GM23338 (cell line): Measurements from ENCODE around the gene OLFM1. TPM values are rescaled to one million over a fixed set of nuclear protein-coding genes. Genes with fewer than 3 reads are reported as not detected.

Experiments used
- ATAC-seq: fragments of 200-7000 bp; cut with Tn5 transposase; 3 replicates; pipeline ENCODE4 v1.9.1; 2020
- DNase-seq: peaks from one replicate; pipeline ENCODE4 v3.0.0-alpha.2; 2015; ENCODE audit warnings: low spot score
- H2AFZ ChIP-seq: fragments of 200-600 bp; sonication (generic); 2 replicates; pipeline ENCODE4 v1.8.0; 2016; ENCODE audit warnings: antibody characterized with exemption, mild to moderate bottlenecking, moderate library complexity
- H3F3A ChIP-seq: fragments of 200-600 bp; sonication (generic); replicated peaks from 2 replicates; pipeline ENCODE4 v1.8.0; 2017; ENCODE audit warnings: antibody characterized with exemption, mixed run types, low read depth
- H3K27ac ChIP-seq: fragments of 200-600 bp; sonication (generic); 2 replicates; pipeline ENCODE4 v1.6.1; 2016; ENCODE audit warnings: low read depth
- H3K27me3 ChIP-seq: fragments of 200-600 bp; sonication (generic); 2 replicates; pipeline ENCODE4 v1.8.0; 2016; ENCODE audit warnings: mild to moderate bottlenecking, mixed run types, moderate library complexity; ENCODE audit not compliant: insufficient read depth
- H3K36me3 ChIP-seq: fragments of 200-600 bp; sonication (generic); 2 replicates; pipeline ENCODE4 v1.8.0; 2016; ENCODE audit warnings: mild to moderate bottlenecking; ENCODE audit not compliant: insufficient read depth
- H3K4me1 ChIP-seq: fragments of 200-600 bp; sonication (generic); 2 replicates; pipeline ENCODE4 v1.8.0; 2016; ENCODE audit warnings: mild to moderate bottlenecking, moderate library complexity; ENCODE audit not compliant: insufficient read depth
- H3K4me2 ChIP-seq: fragments of 200-600 bp; sonication (generic); 2 replicates; pipeline ENCODE4 v1.7.1; 2017; ENCODE audit warnings: mixed run types
- H3K4me3 ChIP-seq: fragments of 200-600 bp; sonication (generic); 2 replicates; pipeline ENCODE4 v1.6.1; 2016; ENCODE audit warnings: mixed run types
- H3K79me2 ChIP-seq: fragments of 200-600 bp; sonication (generic); replicated peaks from 2 replicates; pipeline ENCODE4 v1.8.0; 2017; ENCODE audit warnings: mild to moderate bottlenecking; ENCODE audit not compliant: insufficient read depth
- H3K9me2 ChIP-seq: fragments of 200-600 bp; sonication (generic); 2 replicates; pipeline ENCODE4 v1.8.0; 2017; ENCODE audit not compliant: insufficient read depth
- H4K20me1 ChIP-seq: fragments of 200-600 bp; sonication (generic); replicated peaks from 2 replicates; pipeline ENCODE4 v1.8.0; 2017; ENCODE audit warnings: mild to moderate bottlenecking; ENCODE audit not compliant: insufficient read depth
- H3K27ac Mint-ChIP-seq: 2 replicates; pipeline ENCODE4 v1.8.0; 2020; ENCODE audit warnings: inconsistent platforms, mild to moderate bottlenecking, moderate library complexity, mixed read lengths
- H3K27me3 Mint-ChIP-seq: 3 replicates; pipeline ENCODE4 v1.8.0; 2022; ENCODE audit warnings: low read depth, mild to moderate bottlenecking, moderate library complexity, mixed read lengths, inconsistent platforms; ENCODE audit not compliant: insufficient read depth, poor library complexity
- H3K36me3 Mint-ChIP-seq: 3 replicates; pipeline ENCODE4 v1.8.0; 2021; ENCODE audit warnings: low read depth, mild to moderate bottlenecking, inconsistent platforms, moderate library complexity, mixed read lengths
- H3K4me1 Mint-ChIP-seq: 3 replicates; pipeline ENCODE4 v1.8.0; 2020; ENCODE audit warnings: mild to moderate bottlenecking, inconsistent platforms, mixed read lengths
- H3K4me3 Mint-ChIP-seq: 3 replicates; pipeline ENCODE4 v1.8.0; 2021; ENCODE audit warnings: moderate library complexity, mild to moderate bottlenecking, inconsistent platforms, mixed read lengths
- H3K9me3 Mint-ChIP-seq: 3 replicates; pipeline ENCODE4 v1.8.0; 2020; ENCODE audit warnings: moderate library complexity, mild to moderate bottlenecking, inconsistent platforms, mixed read lengths
- CREB1 ChIP-seq: fragments of 250-450 bp; sonication (Bioruptor Pico); IDR thresholded peaks from 2 replicates; pipeline ENCODE4 v1.5.0; 2020; ENCODE audit warnings: low read depth, mild to moderate bottlenecking, moderate library complexity
- CTCF ChIP-seq, 2 experiments: fragments of 200-600 bp in 1 of 2; sonication (generic) in 1 of 2; conservative IDR thresholded peaks; 2 replicates each; pipeline versions ENCODE4 v1.5.1 to v1.6.1; 2016 to 2017; ENCODE audit warnings: antibody characterized with exemption in 2 of 2, low read depth in 2 of 2, mild to moderate bottlenecking in 2 of 2, moderate library complexity in 1 of 2
- EZH2 ChIP-seq: fragments of 200-600 bp; sonication (generic); IDR thresholded peaks from one replicate; pipeline ENCODE4 v1.8.0; 2017; ENCODE audit warnings: antibody characterized with exemption, mild to moderate bottlenecking, low read depth; ENCODE audit not compliant: unreplicated experiment
- EZH2phosphoT487 ChIP-seq: fragments of 200-600 bp; sonication (generic); IDR thresholded peaks from one replicate; pipeline ENCODE4 v1.8.1; 2018; ENCODE audit warnings: antibody characterized with exemption; ENCODE audit not compliant: unreplicated experiment
- JUNB ChIP-seq: IDR thresholded peaks from one replicate; pipeline ENCODE4 v1.6.1; 2016; ENCODE audit warnings: antibody characterized with exemption; ENCODE audit not compliant: unreplicated experiment
- NANOG ChIP-seq: IDR thresholded peaks from 2 replicates; pipeline ENCODE4 v1.6.1; 2016; ENCODE audit warnings: antibody characterized with exemption, borderline replicate concordance
- POLR2AphosphoS5 ChIP-seq: IDR thresholded peaks from 2 replicates; pipeline ENCODE4 v1.6.1; 2016; ENCODE audit warnings: antibody characterized with exemption, low read depth
- STAT1 ChIP-seq: IDR thresholded peaks from one replicate; pipeline ENCODE4 v1.6.1; 2016; ENCODE audit warnings: antibody characterized with exemption; ENCODE audit not compliant: unreplicated experiment
- ZNF114 ChIP-seq: fragments of 250-450 bp; sonication (Bioruptor Pico); IDR thresholded peaks from 2 replicates; pipeline ENCODE4 v1.5.0; 2020; ENCODE audit warnings: mild to moderate bottlenecking, moderate library complexity
- ZNF331 ChIP-seq: fragments of 250-450 bp; sonication (Bioruptor Pico); IDR thresholded peaks from 2 replicates; pipeline ENCODE4 v1.5.0; 2020; ENCODE audit warnings: low read depth, mild to moderate bottlenecking, moderate library complexity
- polyA plus RNA-seq: library from polyadenylated mRNA; unstranded; fragments of >200 nt; fragmentation: Nextera tagmentation; extraction: Ambion mirVana; gene quantifications from 2 replicates; pipeline ENCODE4 v1.2.1, GENCODE V29; 2016
- total RNA-seq: library from RNA; depleted of rRNA; stranded (reverse); fragments of >200 nt; shearing (Covaris generic); gene quantifications from 2 replicates; pipeline ENCODE4 v1.2.3, GENCODE V29; 2014
- TF ChIP-seq, protein P1 (sequence below): fragments of 250-450 bp; sonication (Bioruptor Pico); IDR thresholded peaks from 2 replicates; pipeline ENCODE4 v1.5.0; 2020; ENCODE audit warnings: mild to moderate bottlenecking, moderate library complexity
- TF ChIP-seq, protein P2 (sequence below): IDR thresholded peaks from one replicate; pipeline ENCODE4 v1.6.1; 2018; ENCODE audit warnings: antibody characterized with exemption; ENCODE audit not compliant: unreplicated experiment

OLFM1 gene
- total and polyA plus RNA-seq, 2 experiments from 2014 or later: 20.6 to 40.1 TPM

DNA sequence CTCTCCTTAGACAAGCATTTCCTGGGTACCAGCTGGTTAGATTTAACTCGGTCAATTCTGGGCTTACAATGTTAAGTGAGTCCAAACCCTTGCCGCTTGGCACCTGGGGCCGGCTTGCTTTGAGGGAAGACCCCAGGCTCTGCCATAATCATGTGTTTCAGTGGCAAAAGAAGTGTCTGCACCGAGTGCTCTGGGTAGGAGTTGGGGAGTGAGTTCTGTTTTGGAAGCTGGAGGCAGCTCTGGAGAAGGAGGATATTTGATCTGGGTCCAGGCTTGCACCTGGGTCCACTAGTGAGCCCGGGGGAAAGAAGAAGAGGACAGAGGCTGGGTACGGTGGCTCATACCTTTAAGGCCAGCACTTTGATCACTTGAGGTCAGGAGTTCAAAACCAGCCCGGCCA lies 8.4 kb upstream of the OLFM1 start:
- Mint-ChIP-seq H3K36me3 (no peaks in the 10 kb centered on the region), H3K4me3 (no peak overlapping the region), H3K9me3 (no peaks in the 10 kb centered on the region; the same call in 2 of the 3 replicates), H3K27me3 (peaks cover 15% of the 10 kb centered on the region), H3K27ac (no peak overlapping the region), H3K4me1 (peaks cover 23% of the 10 kb centered on the region)
- Histone ChIP-seq H3F3A (no peaks in the 10 kb centered on the region), H3K4me1 (peaks cover 5% of the 10 kb centered on the region; the same call in 1 of the 2 replicates), H3K4me3 (no peak overlapping the region), H2AFZ (no peak overlapping the region), H3K9me2 (no peaks in the 10 kb centered on the region), H3K27me3 (peaks cover 13% of the 10 kb centered on the region), H3K27ac (no peak overlapping the region), H4K20me1 (peaks cover 6% of the 10 kb centered on the region), H3K79me2 (no peaks in the 10 kb centered on the region), H3K4me2 (no peak overlapping the region), H3K36me3 (no peaks in the 10 kb centered on the region)
- ATAC-seq (no peak), DNase-seq (no peak)
- TF ChIP-seq EZH2phosphoT487 (no peak), POLR2AphosphoS5 (no peak), NANOG (no peak), CTCF (conservative IDR thresholded peaks at IDR 0.05; ENCODE audit: low read depth in 2 of 2) (no peak), CREB1 (CRISPR knock-in tag) (no peak), JUNB (no peak), ZNF114 (CRISPR knock-in tag) (no peak), ZNF331 (no peak), EZH2 (no peak), STAT1 (no peak)
- TF ChIP-seq, protein P1, sequence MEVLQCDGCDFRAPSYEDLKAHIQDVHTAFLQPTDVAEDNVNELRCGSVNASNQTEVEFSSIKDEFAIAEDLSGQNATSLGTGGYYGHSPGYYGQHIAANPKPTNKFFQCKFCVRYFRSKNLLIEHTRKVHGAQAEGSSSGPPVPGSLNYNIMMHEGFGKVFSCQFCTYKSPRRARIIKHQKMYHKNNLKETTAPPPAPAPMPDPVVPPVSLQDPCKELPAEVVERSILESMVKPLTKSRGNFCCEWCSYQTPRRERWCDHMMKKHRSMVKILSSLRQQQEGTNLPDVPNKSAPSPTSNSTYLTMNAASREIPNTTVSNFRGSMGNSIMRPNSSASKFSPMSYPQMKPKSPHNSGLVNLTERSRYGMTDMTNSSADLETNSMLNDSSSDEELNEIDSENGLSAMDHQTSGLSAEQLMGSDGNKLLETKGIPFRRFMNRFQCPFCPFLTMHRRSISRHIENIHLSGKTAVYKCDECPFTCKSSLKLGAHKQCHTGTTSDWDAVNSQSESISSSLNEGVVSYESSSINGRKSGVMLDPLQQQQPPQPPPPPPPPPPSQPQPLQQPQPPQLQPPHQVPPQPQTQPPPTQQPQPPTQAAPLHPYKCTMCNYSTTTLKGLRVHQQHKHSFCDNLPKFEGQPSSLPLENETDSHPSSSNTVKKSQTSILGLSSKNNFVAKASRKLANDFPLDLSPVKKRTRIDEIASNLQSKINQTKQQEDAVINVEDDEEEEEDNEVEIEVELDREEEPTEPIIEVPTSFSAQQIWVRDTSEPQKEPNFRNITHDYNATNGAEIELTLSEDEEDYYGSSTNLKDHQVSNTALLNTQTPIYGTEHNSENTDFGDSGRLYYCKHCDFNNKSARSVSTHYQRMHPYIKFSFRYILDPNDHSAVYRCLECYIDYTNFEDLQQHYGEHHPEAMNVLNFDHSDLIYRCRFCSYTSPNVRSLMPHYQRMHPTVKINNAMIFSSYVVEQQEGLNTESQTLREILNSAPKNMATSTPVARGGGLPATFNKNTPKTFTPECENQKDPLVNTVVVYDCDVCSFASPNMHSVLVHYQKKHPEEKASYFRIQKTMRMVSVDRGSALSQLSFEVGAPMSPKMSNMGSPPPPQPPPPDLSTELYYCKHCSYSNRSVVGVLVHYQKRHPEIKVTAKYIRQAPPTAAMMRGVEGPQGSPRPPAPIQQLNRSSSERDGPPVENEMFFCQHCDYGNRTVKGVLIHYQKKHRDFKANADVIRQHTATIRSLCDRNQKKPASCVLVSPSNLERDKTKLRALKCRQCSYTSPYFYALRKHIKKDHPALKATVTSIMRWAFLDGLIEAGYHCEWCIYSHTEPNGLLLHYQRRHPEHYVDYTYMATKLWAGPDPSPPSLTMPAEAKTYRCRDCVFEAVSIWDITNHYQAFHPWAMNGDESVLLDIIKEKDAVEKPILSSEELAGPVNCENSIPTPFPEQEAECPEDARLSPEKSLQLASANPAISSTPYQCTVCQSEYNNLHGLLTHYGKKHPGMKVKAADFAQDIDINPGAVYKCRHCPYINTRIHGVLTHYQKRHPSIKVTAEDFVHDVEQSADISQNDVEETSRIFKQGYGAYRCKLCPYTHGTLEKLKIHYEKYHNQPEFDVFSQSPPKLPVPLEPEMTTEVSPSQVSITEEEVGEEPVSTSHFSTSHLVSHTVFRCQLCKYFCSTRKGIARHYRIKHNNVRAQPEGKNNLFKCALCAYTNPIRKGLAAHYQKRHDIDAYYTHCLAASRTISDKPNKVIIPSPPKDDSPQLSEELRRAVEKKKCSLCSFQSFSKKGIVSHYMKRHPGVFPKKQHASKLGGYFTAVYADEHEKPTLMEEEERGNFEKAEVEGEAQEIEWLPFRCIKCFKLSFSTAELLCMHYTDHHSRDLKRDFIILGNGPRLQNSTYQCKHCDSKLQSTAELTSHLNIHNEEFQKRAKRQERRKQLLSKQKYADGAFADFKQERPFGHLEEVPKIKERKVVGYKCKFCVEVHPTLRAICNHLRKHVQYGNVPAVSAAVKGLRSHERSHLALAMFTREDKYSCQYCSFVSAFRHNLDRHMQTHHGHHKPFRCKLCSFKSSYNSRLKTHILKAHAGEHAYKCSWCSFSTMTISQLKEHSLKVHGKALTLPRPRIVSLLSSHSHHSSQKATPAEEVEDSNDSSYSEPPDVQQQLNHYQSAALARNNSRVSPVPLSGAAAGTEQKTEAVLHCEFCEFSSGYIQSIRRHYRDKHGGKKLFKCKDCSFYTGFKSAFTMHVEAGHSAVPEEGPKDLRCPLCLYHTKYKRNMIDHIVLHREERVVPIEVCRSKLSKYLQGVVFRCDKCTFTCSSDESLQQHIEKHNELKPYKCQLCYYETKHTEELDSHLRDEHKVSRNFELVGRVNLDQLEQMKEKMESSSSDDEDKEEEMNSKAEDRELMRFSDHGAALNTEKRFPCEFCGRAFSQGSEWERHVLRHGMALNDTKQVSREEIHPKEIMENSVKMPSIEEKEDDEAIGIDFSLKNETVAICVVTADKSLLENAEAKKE (CRISPR knock-in tag): no peak
- TF ChIP-seq, protein P2, sequence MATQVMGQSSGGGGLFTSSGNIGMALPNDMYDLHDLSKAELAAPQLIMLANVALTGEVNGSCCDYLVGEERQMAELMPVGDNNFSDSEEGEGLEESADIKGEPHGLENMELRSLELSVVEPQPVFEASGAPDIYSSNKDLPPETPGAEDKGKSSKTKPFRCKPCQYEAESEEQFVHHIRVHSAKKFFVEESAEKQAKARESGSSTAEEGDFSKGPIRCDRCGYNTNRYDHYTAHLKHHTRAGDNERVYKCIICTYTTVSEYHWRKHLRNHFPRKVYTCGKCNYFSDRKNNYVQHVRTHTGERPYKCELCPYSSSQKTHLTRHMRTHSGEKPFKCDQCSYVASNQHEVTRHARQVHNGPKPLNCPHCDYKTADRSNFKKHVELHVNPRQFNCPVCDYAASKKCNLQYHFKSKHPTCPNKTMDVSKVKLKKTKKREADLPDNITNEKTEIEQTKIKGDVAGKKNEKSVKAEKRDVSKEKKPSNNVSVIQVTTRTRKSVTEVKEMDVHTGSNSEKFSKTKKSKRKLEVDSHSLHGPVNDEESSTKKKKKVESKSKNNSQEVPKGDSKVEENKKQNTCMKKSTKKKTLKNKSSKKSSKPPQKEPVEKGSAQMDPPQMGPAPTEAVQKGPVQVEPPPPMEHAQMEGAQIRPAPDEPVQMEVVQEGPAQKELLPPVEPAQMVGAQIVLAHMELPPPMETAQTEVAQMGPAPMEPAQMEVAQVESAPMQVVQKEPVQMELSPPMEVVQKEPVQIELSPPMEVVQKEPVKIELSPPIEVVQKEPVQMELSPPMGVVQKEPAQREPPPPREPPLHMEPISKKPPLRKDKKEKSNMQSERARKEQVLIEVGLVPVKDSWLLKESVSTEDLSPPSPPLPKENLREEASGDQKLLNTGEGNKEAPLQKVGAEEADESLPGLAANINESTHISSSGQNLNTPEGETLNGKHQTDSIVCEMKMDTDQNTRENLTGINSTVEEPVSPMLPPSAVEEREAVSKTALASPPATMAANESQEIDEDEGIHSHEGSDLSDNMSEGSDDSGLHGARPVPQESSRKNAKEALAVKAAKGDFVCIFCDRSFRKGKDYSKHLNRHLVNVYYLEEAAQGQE: no peak
